Measurements from ENCODE around the gene ARHGEF37.

The ARHGEF37 gene

DNA sequence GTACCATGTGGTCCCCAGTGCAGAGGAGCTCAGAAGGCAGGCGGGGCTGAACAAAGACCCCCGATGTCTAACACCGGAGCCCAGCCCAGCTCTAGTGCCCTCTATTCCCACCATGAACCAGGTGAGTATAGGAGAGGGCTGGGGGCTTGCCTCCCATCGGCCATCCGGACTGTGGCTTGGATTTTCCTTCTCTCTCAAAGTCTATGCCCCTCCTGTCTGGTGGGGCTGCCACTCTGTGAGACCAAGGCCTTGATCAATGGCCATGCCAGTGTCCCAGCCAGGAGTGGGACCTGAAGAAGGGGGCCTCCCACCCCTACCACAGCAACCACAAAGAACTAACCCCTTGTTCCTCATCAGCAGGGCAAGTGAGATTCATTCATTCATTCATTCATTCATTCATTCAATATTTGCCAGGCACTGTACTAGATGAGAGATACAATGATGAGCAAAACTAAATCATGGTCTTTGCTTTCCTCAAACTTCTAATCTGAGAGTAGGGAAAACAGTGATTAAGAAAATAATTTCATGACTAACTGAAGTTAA, 47.6 kb downstream of the ARHGEF37 start:
- DNase-seq (ENCODE audit: low read depth, low spot score): no peak

GRCh38 chr5:149629421-149629820, 48.1 kb downstream of the ARHGEF37 start:
- no peak for DNase-seq (ENCODE audit: low read depth, low spot score)

GRCh38 chr5:149630337-149630736, 49.0 kb downstream of the ARHGEF37 start:
- no peak for DNase-seq (ENCODE audit: low read depth, low spot score)

- no peak for DNase-seq (ENCODE audit: low read depth, low spot score)
Measured at GRCh38 chr5:149631506-149631905, 50.2 kb downstream of the ARHGEF37 start.

DNA sequence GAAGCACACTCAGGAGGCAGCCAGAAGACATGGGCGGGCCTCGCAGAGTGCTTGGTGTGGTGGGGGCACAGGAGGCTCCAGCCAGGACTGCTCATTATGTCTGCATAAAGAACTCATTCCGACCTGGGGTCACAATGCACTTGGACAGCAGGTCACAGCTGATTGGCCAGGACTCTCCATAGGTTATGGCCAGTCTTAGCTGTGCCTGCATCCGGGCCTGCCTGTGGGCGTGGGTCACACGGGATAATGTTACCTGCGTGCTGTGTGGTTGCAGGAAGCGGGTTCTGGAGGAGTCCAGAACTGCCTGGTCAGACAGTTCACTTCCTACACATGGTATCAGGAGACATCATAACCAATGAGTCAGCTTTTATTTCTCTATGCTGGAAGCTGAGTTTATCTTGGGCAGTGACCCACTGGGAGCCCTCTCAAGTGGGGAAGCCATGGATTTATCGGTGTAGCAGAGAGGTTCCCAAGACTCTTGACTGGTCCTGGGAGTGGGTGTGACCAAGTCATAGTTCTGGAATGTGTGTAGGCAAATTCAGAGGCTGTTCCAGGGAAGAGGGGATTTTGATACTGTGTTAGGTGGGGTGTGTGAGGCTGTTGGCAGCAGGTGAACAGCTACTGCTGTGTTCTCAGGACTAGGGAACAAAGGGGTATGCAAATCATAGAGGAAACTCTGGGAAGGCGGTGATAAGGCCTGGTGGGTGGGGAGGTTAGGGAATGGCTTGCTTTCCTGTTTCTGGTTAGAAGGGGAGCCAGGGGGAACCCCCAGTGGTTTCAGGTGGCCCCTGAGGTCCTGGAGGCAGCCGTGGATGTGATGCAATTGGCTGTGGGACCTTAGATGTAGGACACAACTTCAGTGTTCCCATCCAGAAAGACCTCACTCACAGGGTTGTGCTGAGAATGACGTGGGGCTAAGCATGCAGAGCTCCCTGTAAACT, 51.3 kb downstream of the ARHGEF37 start:
- DNase-seq (ENCODE audit: low read depth, low spot score): no peak

GRCh38 chr5:149633476-149634350, 52.4 kb downstream of the ARHGEF37 start:
- DNase-seq (ENCODE audit: low read depth, low spot score): no peak

DNA sequence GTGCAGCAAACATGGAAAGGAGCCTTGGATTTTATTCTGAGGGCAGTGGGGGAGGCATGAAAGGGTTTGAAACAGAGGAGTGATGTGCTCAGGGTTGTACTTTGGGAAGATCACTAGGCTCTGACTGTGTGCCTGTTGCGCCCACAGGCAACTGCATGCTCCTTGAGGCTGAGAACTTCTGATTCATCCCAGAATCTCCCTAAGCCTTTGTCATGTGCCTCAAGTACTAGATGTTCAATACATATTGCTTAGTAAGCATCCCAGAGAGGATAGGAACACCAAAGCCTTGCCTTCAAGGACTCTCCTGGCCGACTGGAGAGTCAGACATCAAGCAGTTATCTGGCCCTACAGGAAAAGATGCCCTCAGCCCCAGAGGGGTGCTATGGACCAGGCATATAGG, 54.1 kb downstream of the ARHGEF37 start:
- no peak for DNase-seq (ENCODE audit: low read depth, low spot score)

GRCh38 chr5:149636191-149636860, 55.0 kb downstream of the ARHGEF37 start:
- no peak for DNase-seq (ENCODE audit: low read depth, low spot score)

GRCh38 chr5:149636861-149637246, 55.6 kb downstream of the ARHGEF37 start:
- peak; percentile 81 for DNase-seq (ENCODE audit: low read depth, low spot score)

DNA sequence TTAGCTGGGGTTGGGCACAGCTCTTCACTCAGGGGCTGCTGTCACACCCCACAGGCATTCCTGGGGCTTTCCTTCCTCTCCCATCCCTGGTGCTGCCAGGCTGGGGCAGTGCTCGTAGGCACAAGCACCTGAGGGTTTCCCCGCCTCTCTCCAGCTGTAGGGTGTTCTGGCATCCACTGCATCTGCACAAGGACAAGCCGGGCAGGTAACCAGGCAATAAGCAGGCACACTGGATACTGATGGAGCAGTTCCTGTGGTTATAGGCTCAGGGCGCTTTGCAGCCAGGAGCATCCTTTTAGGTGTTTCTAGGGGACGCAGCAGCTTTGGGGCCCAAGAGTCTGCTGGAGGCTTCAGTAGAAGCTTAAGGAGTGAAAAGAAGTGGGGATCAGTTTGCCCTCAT, 56.8 kb downstream of the ARHGEF37 start:
- no peak for DNase-seq (ENCODE audit: low read depth, low spot score)

- DNase-seq (ENCODE audit: low read depth, low spot score): no peak
Measured at GRCh38 chr5:149638546-149639241, 57.4 kb downstream of the ARHGEF37 start.

GRCh38 chr5:149639737-149640136, 58.4 kb downstream of the ARHGEF37 start:
- no peak for DNase-seq (ENCODE audit: low read depth, low spot score)

DNA sequence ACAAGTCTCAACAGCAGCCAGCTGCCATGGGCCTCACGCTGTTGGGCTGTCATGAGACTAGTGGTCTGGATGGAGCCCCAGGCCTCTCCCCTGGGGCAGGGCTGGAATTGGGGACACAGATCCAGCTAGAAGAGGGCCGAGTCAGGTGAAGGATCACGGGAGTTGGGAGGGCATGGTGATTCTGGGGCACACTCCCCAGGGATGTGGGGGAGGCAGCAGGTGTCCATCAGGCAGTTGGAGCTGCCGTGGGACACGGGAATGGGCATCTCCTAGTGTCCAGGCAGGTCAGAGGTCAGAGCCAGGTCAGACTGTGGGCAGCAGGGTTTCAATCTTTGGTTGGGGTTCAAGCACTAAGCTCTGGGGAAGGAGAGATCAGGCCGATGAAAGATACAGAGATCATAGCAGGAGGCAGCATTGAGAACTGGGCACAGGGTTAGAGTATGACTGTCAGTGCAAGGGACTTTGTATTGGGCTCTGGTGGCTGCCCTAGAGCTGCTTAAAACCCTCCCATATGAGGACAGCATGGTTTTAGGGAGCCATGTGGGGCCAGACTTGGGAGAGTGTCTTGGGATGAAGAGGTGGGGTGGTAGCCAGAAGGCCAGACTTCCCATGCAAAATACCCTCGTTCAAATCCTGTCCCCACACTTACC, 59.2 kb downstream of the ARHGEF37 start:
- no peak for DNase-seq (ENCODE audit: low read depth, low spot score)

- DNase-seq (ENCODE audit: low read depth, low spot score): no peak
Measured at GRCh38 chr5:149641000-149641576, 59.8 kb downstream of the ARHGEF37 start.

GRCh38 chr5:149641600-149641999, 60.3 kb downstream of the ARHGEF37 start:
- DNase-seq (ENCODE audit: low read depth, low spot score): no peak

GRCh38 chr5:149643781-149644180, 62.5 kb downstream of the ARHGEF37 start:
- no peak for DNase-seq (ENCODE audit: low read depth, low spot score)

GRCh38 chr5:149644629-149645028, 63.3 kb downstream of the ARHGEF37 start:
- no peak for DNase-seq (ENCODE audit: low read depth, low spot score)

DNA sequence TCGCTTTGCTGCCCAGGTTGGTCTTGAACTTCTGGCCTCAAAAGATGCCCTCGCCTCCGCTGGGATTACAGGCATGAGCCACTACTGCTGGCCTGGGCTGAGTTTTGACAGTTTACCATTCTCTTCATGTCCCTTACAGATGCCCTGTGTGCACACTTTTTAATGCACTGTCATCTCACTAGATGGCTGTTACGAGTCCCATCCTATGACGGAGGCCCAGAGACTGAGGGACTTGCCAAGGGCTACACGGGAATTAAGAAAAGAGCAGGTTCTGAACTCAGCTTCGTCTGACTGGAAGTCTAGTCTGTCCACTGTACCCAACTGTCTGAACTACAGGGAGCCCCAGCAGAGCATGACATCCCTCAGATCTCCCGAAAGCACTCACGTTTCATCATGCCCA, 63.9 kb downstream of the ARHGEF37 start:
- no peak for DNase-seq (ENCODE audit: low read depth, low spot score)

GRCh38 chr5:149645725-149646124, 64.4 kb downstream of the ARHGEF37 start:
- no peak for DNase-seq (ENCODE audit: low read depth, low spot score)

GRCh38 chr5:149646564-149646963, 65.3 kb downstream of the ARHGEF37 start:
- peak; percentile 55 for DNase-seq (ENCODE audit: low read depth, low spot score)

All from ELF-1 (cell line).